HL-60/S4 treated with retinoic acid at 250 ng/mL for 4 days and 3 days (cell line): ENCODE results near the gene MYLK3.
"Not testable (repeated sequence)": the region's sequence is repeated elsewhere in the genome, so short reads cannot be mapped to it uniquely, and the experiment has no call there.

ENCODE experiments used
- in situ Hi-C: fragments of 300-500 bp; cut with MboI; formaldehyde crosslinking; loops from 2 replicates; pipeline ENCODE4 v1.7.0; 2022; ENCODE audit warnings: low sequenced_read_pairs

The MYLK3 gene

GRCh38 chr16:46747777-46748651 is at the start of gene MYLK3:
MYLK3 (minus strand) TSS chr16:46748344; CDS start chr16:46748193, 151 bp downstream.
- in situ Hi-C loops: no loop called here

- in situ Hi-C loops: no loop called here
Measured at GRCh38 chr16:46797501-46797900, 49.4 kb upstream of the MYLK3 start.

- in situ Hi-C loops: no loop called here
Measured at GRCh38 chr16:46796764-46797269, 48.7 kb upstream of the MYLK3 start.

GRCh38 chr16:46793841-46794240 is 45.7 kb upstream of the MYLK3 start:
- in situ Hi-C loops: no loop called here

GRCh38 chr16:46790599-46791270 is 42.6 kb upstream of the MYLK3 start:
- in situ Hi-C loops: no loop called here

GRCh38 chr16:46789499-46790414 is 41.6 kb upstream of the MYLK3 start:
- in situ Hi-C loops: no loop called here

GRCh38 chr16:46788891-46789474 is 40.8 kb upstream of the MYLK3 start:
- in situ Hi-C loops: no loop called here

GRCh38 chr16:46787909-46788308 is 39.8 kb upstream of the MYLK3 start:
- in situ Hi-C loops: no loop called here

GRCh38 chr16:46785076-46785845 is 37.1 kb upstream of the MYLK3 start:
- in situ Hi-C loops: no loop called here

GRCh38 chr16:46784569-46784968 is 36.4 kb upstream of the MYLK3 start:
- in situ Hi-C loops: not testable (repeated sequence)

GRCh38 chr16:46783800-46784199 is 35.7 kb upstream of the MYLK3 start:
- in situ Hi-C loops: no loop called here

GRCh38 chr16:46782320-46782719 is 34.2 kb upstream of the MYLK3 start:
- in situ Hi-C loops: no loop called here

- in situ Hi-C loops: no loop called here
Measured at GRCh38 chr16:46777804-46778203, 29.7 kb upstream of the MYLK3 start.

GRCh38 chr16:46775214-46775613 is 27.1 kb upstream of the MYLK3 start:
- in situ Hi-C loops: no loop called here

- in situ Hi-C loops: no loop called here
Measured at GRCh38 chr16:46774743-46775177, 26.6 kb upstream of the MYLK3 start.

GRCh38 chr16:46772463-46772862 is 24.3 kb upstream of the MYLK3 start:
- in situ Hi-C loops: no loop called here

- in situ Hi-C loops: no loop called here
Measured at GRCh38 chr16:46768809-46769208, 20.7 kb upstream of the MYLK3 start.

GRCh38 chr16:46765050-46765449 is 16.9 kb upstream of the MYLK3 start:
- in situ Hi-C loops: no loop called here

- in situ Hi-C loops: no loop called here
Measured at GRCh38 chr16:46763147-46763546, 15.0 kb upstream of the MYLK3 start.

- in situ Hi-C loops: no loop called here
Measured at GRCh38 chr16:46762583-46762982, 14.4 kb upstream of the MYLK3 start.
